Muscle layer of colon (tissue), 2 donors: Measurements from ENCODE around the gene ABHD14A.
A peak's percentile ranks its signal among the peaks of the same experiment; 100 is the strongest.
"Not testable (repeated sequence)": the region's sequence is repeated elsewhere in the genome, so short reads cannot be mapped to it uniquely, and the experiment has no call there.

ENCODE experiments used
- H3K27ac ChIP-seq: one replicate; pipeline ENCODE4 v1.7.0; 2013; ENCODE audit warnings: low read depth, mild to moderate bottlenecking, low read length, moderate library complexity
- H3K27me3 ChIP-seq, 2 donors: one replicate each; pipeline ENCODE4 v1.7.0; 2013; ENCODE audit warnings: low read length in 2 of 2, mild to moderate bottlenecking in 2 of 2; ENCODE audit not compliant: insufficient read depth in 2 of 2, control insufficient read depth in 1 of 2
- H3K36me3 ChIP-seq: one replicate; pipeline ENCODE4 v1.7.0; 2013; ENCODE audit warnings: mild to moderate bottlenecking, low read length; ENCODE audit not compliant: insufficient read depth
- H3K4me1 ChIP-seq: one replicate; pipeline ENCODE4 v1.7.0; 2013; ENCODE audit warnings: mild to moderate bottlenecking, low read length; ENCODE audit not compliant: insufficient read depth
- H3K4me3 ChIP-seq, 2 donors: one replicate each; pipeline ENCODE4 v1.7.0; 2013; ENCODE audit warnings: low read length in 2 of 2, low read depth in 1 of 2, mild to moderate bottlenecking in 1 of 2, moderate library complexity in 1 of 2
- H3K9ac ChIP-seq: one replicate; pipeline ENCODE4 v1.7.0; 2013; ENCODE audit warnings: low read length
- H3K9me3 ChIP-seq: one replicate; pipeline ENCODE4 v1.7.0; 2013; ENCODE audit warnings: mild to moderate bottlenecking, low read length
- donor health status: abdominal sarcoma.
- donor health status: Adenocarcinoma of cecum.

ABHD14A gene

GRCh38 chr3:51984269-51984647 is 9.4 kb downstream of the ABHD14A start:
- H3K27me3 ChIP-seq, result no peaks in the 10 kb centered on the region
- H3K9ac ChIP-seq, result no peak overlapping the region
- H3K9me3 ChIP-seq, result no peaks in the 10 kb centered on the region
- no peak overlapping the region for H3K4me3 ChIP-seq
- no peak overlapping the region for H3K27ac ChIP-seq
- H3K36me3 ChIP-seq, result peaks cover 5% of the 10 kb centered on the region
- H3K4me1 ChIP-seq, result peaks cover 20% of the 10 kb centered on the region

GRCh38 chr3:51985063-51985462 is 10.2 kb downstream of the ABHD14A start:
- Histone ChIP-seq H3K27me3 (no peaks in the 10 kb centered on the region), H3K4me3 (no peak overlapping the region), H3K4me1 (peaks cover 20% of the 10 kb centered on the region), H3K36me3 (peaks cover 5% of the 10 kb centered on the region), H3K9me3 (no peaks in the 10 kb centered on the region), H3K27ac (no peak overlapping the region), H3K9ac (no peak overlapping the region)

- H3K27ac ChIP-seq, result no peak overlapping the region
- no peaks in the 10 kb centered on the region for H3K27me3 ChIP-seq
- H3K9me3 ChIP-seq, result no peaks in the 10 kb centered on the region
- no peaks in the 10 kb centered on the region for H3K36me3 ChIP-seq
- H3K9ac ChIP-seq, result no peak overlapping the region
- H3K4me3 ChIP-seq, result no peak overlapping the region
- peaks cover 20% of the 10 kb centered on the region for H3K4me1 ChIP-seq
Measured at GRCh38 chr3:51986010-51986947, 11.4 kb downstream of the ABHD14A start.

- H3K36me3 ChIP-seq, result peaks cover 6% of the 10 kb centered on the region
- H3K4me3 ChIP-seq, result no peak overlapping the region
- no peak overlapping the region for H3K27ac ChIP-seq
- no peak overlapping the region for H3K9ac ChIP-seq
- H3K27me3 ChIP-seq, result no peaks in the 10 kb centered on the region
- H3K9me3 ChIP-seq, result no peaks in the 10 kb centered on the region
- peaks cover 13% of the 10 kb centered on the region for H3K4me1 ChIP-seq
Measured at GRCh38 chr3:51987568-51987967, 12.7 kb downstream of the ABHD14A start.

- no peaks in the 10 kb centered on the region for H3K27me3 ChIP-seq
- peaks cover 10% of the 10 kb centered on the region for H3K36me3 ChIP-seq
- H3K9ac ChIP-seq, result no peak overlapping the region
- no peaks in the 10 kb centered on the region for H3K9me3 ChIP-seq
- peaks cover 9% of the 10 kb centered on the region for H3K4me1 ChIP-seq
- no peak overlapping the region for H3K4me3 ChIP-seq
- no peak overlapping the region for H3K27ac ChIP-seq
Measured at GRCh38 chr3:51988286-51989146, 13.7 kb downstream of the ABHD14A start.

GRCh38 chr3:51990501-51990971 is 15.7 kb downstream of the ABHD14A start:
- not testable (repeated sequence) for H3K9me3 ChIP-seq, H3K9ac ChIP-seq, H3K27ac ChIP-seq, H3K4me3 ChIP-seq, H3K27me3 ChIP-seq
- Histone ChIP-seq H3K36me3 (peaks cover 24% of the 10 kb centered on the region), H3K4me1 (peaks cover 14% of the 10 kb centered on the region)

- no peak overlapping the region for H3K4me3 ChIP-seq
- no peak overlapping the region for H3K27ac ChIP-seq
- no peaks in the 10 kb centered on the region for H3K9me3 ChIP-seq
- H3K4me1 ChIP-seq, result peaks cover 14% of the 10 kb centered on the region
- H3K9ac ChIP-seq, result no peak overlapping the region
- peaks cover 24% of the 10 kb centered on the region for H3K36me3 ChIP-seq
- no peaks in the 10 kb centered on the region for H3K27me3 ChIP-seq
Measured at GRCh38 chr3:51992017-51992682, 17.3 kb downstream of the ABHD14A start.

- not testable (repeated sequence) for H3K27me3 ChIP-seq, H3K9ac ChIP-seq, H3K27ac ChIP-seq, H3K9me3 ChIP-seq, H3K4me3 ChIP-seq
- peaks cover 14% of the 10 kb centered on the region for H3K4me1 ChIP-seq
- H3K36me3 ChIP-seq, result peaks cover 24% of the 10 kb centered on the region
Measured at GRCh38 chr3:51993657-51994056, 18.8 kb downstream of the ABHD14A start.

- peaks cover 24% of the 10 kb centered on the region for H3K36me3 ChIP-seq
- no peaks in the 10 kb centered on the region for H3K9me3 ChIP-seq
- H3K4me1 ChIP-seq, result peaks cover 14% of the 10 kb centered on the region
- H3K27ac ChIP-seq, result peak overlapping the region; percentile 71
- H3K9ac ChIP-seq, result peak overlapping the region; percentile 90
- peak overlapping the region in 1 of 2 donors; percentile 98 for H3K4me3 ChIP-seq
- no peaks in the 10 kb centered on the region for H3K27me3 ChIP-seq
Measured at GRCh38 chr3:51994530-51994929, 19.7 kb downstream of the ABHD14A start.

GRCh38 chr3:51995346-51996163 is 20.7 kb downstream of the ABHD14A start, which contains the start of gene RPL29:
Gene RPL29 (minus strand): TSS chr3:51995895. CDS start chr3:51995461, 434 bp downstream.
- peaks cover 0 to 7% of the 10 kb centered on the region in 2 donors for H3K27me3 ChIP-seq
- peak within 1 kb of the TSS; percentile 71 for H3K27ac ChIP-seq
- H3K9me3 ChIP-seq, result no peaks in the 10 kb centered on the region
- peak within 1 kb of the TSS; percentile 17 to 98 for H3K4me3 ChIP-seq
- H3K9ac ChIP-seq, result peak within 1 kb of the TSS; percentile 90
- peaks cover 24% of the 10 kb centered on the region for H3K36me3 ChIP-seq
- H3K4me1 ChIP-seq, result peaks cover 14% of the 10 kb centered on the region
